Activated naive CD8-positive, alpha-beta T cell treated with anti-CD3 and anti-CD28 coated beads, Interleukin-2, amount 50 U/mL, for 16 hours (primary cell): Measurements from ENCODE around the gene RABGAP1L.
"Not testable (repeated sequence)": the region's sequence is repeated elsewhere in the genome, so short reads cannot be mapped to it uniquely, and the experiment has no call there.

Experiments used
- DNase-seq: peaks from one replicate; pipeline ENCODE4 v3.0.0-alpha.2; 2020; ENCODE audit warnings: low read depth, low spot score

The RABGAP1L gene

DNA sequence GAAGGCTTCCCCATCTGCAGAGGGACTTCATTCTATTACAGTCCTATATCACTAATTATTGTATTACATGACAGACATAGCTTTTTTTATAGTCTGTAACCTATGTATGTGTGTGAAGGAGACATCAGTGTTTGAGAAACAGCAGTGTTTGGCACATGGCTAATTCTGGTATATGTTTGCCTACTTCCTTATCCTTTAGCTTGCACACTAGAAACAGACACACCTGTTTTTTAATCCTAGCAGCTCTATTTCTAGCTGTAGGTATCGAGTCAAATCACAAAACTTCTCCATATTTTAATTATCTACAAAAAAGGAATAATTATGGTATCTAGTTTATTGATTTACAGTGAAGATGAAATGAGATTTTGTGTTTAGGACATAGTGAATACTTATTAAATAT lies 711.0 kb downstream of the RABGAP1L start:
- DNase-seq, result no peak

DNA sequence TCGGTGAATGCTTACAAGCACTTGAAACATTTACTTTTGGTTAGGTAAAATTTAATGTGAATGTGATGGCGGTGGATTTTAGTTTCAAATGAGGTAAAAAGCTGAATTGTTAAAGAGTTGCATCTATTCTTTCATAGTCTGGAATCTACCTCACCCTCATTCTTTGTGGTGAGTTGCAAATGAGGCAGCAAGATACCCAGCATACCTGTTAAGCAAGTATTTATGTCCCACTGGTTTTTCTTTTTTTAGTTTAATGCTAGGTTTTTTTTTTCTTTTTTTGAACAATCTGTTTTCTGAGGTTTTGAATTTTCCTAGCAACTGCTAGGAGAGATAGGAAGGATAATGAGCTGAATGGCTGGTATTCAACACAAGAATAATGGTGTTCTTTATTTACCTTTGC lies 712.6 kb downstream of the RABGAP1L start:
- no peak for DNase-seq

DNA sequence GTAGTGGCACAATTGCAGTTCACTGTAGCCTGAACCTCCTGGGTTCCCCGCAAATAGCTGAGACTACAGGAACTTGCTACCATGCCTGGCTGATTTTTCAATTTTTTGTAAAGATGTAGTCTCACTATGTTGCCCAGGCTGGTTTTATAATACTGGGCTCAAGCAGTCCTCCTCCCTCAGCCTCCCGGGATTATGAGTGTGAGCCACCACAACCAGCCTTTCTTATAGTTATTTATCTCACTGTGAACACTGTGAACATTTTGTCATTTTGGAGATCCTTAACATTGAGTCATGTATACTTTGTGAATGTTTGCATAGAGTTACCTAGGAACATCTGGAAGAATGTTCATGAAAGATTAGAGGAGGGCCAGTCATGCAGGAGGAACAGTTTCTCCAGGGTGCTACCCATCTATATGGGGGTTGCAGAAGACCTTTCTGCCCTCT lies 713.3 kb downstream of the RABGAP1L start:
- DNase-seq, result no peak

DNA sequence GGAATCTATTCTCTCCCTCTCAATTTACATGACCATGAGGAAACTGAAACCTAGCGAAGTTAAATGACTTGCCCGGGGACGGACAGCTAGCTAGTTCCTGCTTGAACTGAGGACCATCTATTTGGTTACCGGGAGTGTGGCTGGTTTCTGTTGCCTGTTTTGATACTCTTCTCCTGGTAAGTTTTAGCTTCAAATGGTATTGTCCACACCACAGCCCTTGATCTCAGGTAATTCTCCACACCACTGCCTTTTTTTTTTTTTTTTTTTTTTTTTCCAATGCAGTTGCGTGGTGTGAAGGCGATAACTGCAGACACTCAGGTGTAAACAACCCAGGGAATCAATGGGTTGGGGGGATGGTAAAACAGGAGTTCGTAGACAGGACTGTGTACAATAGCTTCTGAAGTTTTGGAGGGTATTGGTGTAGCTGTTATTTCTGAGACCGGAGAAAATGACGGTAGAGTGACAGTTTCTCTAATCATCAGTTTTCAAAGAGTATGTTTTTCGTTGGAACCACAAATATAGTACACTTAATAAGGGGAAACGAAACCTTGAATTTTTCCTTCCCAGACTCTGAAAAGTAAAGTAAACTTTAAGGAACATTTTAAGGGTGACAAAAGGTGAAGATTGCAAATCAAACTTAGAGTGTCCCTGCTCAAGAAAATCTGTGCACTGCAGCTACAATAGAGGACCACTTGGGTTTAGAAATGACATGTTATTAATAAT lies 715.2 kb downstream of the RABGAP1L start:
- DNase-seq, result no peak

DNA sequence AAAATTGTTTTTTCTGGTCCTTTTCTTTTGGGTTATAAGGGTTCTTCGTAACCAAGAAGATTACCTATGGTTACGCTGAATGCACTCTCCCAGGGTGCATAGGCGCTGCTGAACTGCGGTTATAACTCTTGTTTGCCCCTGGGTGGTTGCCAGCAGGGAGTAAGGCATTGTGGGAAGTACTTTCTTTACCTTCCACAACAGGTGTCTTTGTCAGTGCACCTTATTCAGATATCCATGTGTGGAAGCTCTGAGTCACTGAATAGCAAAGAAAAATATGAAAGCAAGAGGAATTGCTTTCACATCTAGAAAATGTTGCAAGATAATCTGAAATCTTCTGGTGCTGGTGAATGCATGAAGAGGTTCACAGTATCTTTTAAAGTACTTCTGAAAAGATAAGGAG lies 716.0 kb downstream of the RABGAP1L start:
- DNase-seq, result no peak

DNA sequence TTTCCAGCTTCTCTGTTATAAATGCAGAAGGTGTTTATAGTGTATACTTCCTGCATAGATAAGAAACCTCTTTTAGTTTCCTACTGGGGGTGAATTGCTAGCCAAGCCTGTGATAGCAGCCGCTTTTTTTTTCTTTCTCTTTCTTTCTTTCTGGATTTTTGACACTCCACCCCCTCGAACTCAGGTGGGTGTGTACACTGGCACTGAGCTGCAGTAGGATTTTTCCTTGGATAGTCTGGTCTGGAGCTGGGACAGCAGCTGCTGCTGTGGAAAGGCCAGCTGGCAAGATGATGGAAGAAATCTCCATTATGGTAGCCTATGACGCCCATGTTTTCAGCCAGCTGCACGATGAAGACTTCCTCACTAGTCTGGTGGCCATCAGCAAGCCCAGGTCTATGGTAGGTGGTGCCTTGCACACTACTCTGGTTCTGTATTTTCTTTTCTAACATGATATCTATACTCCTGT lies 717.9 kb downstream of the RABGAP1L start:
- DNase-seq, result no peak

DNA sequence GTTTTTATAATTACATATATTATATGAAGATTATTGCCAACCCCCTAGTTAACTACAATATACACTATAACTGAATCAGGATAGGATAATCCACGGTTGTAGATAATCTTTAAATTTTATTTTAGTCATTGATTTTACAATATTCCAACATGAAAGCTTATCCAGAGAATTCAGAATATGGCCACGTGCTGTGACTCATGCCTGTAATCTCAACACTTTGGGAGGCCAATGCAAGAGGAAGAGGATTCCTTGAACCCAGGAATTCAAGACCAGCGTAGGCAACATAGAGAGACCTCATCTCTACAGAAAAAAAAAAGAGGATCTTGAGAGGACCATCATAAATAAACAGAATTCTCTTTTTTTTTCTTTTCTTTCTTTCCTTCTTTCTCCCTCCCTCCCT lies 720.9 kb downstream of the RABGAP1L start:
- no peak for DNase-seq

DNA sequence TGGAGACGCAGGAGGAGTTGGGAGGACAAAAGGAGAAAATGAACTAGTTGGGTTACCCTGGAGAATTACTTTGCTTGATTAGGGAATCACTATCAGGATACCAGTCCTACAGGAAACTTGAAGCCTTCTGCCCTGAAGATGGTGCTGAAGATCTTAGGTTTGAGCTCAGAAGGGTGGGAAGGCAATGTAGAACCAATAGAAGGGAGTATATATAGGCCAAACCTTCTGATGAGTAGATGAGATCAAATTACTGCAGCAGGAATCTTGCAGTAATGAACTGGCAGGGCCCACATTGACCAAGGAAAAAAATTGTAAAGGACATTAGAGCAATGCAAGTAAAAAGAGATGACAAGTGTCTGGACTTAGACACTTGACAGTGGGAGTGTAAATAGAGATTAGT lies 724.1 kb downstream of the RABGAP1L start:
- no peak for DNase-seq

DNA sequence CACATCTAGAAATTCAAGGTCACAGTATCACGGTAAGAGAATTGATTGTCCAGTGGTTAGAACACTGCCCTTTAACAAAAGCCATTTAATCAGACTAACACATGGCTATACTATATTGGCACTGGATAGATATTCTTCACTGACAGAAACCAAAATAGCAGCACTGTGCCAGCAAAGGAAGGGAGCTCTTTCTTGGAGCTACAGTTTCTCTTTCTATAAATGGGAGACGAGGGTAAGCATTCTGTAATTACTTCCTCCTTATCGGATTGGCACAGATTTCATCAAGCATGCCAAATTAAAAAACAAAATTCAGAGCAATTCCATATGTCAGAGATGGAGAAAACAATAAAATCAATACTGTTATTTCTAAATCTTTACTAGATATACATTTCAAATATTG lies 724.7 kb downstream of the RABGAP1L start:
- DNase-seq, result no peak

DNA sequence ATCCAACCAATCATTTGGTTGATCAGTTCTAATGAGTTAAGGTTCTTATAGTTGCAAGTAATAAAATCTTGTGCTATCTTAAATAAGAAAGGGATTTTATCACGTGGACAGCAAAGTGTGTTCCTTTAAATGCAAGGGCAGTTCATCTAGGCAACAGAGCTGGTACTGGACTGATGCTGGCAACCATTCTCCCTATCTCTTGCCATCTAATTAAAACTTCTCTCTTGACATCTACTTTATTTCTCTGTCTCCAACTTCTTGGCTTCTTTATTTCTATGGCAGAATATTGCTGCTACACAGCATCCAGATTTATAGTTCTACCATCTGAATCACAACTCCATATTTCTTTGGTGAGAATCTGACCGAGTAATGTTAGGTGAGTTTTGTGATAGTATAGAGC lies 725.2 kb downstream of the RABGAP1L start:
- DNase-seq, result no peak

DNA sequence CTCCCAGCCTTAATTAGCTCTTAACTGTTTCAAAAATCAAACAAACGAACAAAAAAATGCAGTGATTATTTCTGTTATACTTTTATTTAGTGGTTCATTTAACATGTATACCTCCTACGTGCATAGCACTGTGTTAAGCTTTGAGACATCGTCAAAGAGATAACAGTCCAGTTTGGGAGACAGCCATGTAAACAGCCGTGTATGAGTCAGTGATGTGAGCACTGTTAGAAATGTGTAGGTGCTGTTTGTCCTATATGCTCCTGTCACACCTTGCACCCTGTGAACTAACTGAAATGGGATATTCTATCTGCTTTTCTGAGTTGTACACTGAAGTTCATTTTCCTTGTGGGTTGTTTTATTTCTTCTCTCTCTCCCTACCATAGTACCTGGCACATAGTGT lies 730.7 kb downstream of the RABGAP1L start:
- DNase-seq, result no peak

DNA sequence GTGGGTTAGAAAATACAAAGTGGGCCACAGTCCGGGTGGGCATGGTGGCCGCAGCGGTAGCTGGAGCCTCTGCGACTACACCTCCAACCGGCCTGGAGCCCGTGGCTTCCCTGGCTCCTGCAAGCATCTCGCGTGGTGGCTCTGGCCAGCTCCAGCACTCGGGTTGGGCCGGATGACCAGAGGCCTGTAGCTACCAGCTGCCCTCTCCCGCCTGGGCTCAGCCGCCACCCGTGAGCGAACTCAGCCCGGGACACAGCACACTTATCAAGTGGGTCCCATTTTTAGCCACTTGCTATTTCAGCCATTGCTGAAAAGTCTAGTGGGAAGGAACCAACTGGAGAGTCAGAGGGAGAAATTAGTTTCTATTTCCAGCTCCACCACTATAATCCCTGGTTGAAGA lies 732.7 kb downstream of the RABGAP1L start:
- DNase-seq, result no peak

DNA sequence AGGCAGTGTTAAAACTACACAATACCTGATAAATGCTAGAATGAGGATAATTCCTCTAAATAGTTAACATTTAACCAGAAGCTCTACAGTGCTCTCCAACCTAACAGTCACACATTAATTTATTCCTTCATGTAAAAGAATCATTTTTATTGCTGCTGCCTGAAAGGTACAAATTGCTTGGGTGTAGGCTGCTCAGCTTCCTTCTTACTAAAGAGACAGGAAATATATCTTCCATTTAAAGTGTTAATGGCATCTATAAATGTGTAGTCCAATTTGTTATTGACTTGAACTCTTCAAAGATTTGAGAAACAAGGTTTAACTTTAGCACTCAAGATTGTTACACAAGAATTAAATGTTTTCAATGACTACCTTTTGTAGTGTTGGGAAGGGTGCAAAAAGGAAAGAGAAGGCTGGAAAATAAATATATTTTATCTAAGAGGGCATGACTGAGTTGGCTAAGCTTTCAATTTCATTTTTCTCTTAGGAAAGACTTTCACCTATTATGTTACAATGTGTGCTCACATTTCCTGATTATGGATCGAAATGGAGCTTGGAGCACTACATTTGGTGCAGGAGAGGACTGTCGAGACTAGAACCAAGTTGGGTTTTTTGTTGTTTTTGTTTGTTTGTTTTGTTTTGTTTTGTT lies 734.9 kb downstream of the RABGAP1L start:
- DNase-seq, result no peak

DNA sequence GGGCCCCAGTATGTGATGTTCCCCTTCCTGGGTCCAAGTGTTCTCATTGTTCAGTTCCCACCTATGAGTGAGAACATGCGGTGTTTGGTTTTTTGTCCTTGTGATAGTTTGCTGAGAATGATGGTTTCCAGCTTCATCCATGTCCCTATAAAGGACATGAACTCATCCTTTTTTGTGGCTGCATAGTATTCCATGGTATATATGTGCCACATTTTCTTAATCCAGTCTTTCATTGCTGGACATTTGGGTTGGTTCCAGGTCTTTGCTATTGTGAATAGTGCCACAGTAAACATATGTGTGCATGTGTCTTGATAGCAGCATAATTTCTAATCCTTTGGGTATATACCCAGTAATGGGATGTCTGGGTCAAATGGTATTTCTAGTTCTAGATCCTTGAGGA lies 736.3 kb downstream of the RABGAP1L start:
- DNase-seq, result not testable (repeated sequence)

DNA sequence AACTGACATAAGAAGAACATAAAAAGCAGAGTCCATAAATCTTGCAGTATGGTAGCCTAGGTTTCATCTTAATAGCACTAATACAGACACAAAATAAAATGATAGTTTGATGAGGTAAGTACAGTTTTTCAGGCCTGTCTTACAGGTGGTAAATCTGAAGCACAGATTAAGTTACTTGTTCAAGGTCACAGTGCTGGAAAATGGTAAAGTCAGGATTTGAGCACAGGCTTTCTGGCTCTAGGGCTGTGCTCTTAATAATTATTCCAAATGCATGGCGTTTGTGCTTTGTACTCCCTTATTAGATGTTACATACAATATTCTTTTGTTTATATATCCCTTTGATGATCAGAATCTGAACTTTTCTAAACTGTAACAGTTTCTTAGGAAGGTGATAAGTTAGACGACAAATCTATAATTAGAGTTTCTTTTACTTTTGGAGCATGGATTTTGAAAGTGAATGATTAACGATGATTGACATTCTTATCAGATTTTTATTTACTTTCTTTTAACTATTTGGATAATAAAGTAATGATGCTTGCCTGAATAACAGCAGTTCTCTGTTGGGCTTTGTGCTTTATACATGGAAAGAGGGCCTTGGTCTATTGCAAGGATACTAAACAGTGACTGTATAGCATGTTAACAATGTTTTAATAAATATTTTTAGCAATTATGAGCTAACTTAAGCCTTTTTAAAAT lies 738.9 kb downstream of the RABGAP1L start:
- no peak for DNase-seq

DNA sequence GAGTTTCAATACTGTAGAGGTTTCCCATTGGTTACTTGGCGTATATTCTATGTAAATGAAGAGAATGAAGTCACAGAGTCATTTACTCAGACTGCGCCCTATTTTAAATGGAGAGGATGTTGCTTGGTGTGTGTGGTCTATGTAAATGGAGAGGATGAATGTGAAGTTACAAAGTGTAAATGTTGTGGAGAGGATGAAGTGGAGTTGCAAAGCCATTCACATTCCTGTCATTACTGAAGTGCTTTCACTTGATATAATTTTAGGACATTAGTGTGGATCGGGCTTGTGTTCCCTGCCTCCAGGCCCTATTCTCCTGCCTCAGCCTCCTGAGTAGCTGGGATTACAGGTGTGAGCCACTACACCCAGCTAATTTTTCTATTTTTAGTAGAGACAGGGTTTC lies 741.0 kb downstream of the RABGAP1L start:
- no peak for DNase-seq

DNA sequence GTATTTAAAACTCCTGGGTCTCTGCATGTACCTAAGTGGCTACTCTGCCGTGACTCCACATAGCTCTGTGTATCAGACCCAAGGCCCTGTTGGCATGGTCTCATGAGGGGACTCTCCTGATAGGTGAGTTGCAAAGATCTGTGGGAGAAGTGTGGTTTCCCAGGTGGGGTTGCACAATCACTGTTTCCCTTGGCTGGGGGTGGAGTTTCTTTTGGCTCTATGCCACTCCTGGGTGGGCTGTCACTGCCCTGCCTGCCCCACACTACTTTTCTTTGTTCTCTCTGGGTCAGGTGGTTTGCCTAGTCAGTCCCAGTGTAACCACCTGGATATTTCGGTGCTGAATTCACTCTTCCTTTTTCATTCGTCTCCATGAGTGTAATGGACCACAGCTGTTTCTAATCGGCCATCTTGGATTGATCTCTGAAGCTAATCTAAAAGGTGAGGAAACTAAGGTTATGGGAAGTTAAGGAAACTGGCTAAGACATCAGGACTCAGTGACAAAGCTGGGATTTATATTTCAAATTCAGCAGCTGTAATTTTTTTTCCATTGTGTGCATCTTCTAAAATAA lies 743.3 kb downstream of the RABGAP1L start:
- no peak for DNase-seq

DNA sequence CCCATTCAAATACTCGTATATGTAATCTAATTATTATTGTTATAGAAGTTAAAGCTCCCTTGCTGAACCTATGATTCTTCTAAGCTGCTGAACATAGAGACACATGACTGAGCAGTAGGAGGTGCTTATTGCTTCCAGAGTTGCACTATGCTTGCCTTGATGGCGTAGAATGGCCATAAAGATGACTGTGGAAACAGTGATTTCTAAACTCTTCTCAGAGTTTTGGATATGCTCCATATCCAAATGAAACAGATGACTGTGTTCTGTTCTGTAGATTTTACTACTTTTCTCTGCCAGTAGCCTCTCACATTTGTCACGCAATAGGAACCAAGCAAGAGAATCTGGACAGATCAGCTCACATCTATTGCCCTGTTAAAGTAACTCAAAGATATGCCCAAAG lies 752.3 kb downstream of the RABGAP1L start:
- no peak for DNase-seq

DNA sequence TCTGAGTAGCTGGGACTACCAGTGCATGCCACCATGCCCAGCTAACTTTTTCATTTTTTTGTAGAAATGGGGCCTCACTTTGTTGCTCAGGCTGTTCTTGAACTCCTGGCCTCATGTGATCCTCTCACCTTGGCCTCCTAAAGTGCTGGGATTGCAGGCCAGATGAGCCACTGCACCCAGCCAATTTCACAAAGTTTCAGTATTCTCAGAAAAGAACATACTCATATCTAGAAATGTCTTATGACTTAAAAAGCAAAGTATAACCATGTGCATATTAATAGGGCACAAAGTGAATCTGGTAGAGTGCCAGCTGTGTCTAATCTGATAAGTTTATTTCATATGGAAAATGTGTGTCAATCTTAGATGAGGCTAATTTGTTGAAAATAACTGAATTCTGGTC lies 752.9 kb downstream of the RABGAP1L start:
- DNase-seq, result no peak

DNA sequence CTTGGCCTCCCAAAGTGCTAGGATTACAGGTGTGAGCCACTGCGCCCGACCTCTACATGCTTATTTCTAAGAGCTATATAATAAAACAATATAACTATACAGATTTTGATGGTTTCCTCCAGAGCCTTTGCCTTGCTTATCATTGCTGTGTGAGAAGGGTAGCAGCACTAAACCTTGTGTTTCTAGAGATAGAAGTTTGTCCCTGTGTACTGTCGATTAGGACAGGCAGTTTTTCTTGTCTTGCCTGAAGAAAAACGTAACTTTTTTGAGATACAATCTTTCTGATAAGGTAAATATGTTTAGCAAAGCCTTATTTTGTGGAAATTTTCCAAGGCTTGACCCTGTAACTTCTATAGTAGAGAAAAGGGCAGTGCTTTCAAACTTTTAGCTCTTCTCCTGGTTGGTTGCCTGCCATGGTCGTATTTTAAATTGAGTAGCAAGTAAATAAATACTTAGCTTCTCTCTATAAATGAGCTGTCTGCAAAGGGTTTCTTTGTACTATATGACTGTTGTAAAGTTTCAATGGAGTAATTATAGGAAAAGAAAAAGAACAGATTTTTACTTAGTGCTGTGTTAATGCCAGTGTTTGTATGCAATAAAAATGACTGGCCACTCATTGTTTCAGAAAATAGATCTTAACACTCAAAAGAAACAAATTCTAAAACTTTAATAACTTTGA lies 754.0 kb downstream of the RABGAP1L start:
- no peak for DNase-seq

DNA sequence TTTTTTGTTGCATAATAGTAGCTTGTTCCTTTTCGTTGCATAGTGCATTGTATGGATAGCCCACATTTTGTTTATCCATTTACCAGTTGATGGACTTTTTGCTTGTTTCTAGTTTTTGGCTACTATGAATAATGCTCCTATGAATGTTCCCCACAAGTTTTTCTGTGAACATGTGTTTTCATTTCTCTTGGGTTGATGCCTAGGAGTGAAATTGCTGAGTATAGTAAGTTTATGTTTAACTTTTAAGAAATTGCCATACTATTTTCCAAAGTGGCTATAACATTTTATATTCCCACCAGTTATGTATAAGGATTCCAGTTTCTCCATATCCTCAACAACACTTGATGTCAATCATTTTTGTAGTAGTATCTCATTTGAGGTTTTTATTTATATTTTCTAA lies 755.7 kb downstream of the RABGAP1L start:
- no peak for DNase-seq

DNA sequence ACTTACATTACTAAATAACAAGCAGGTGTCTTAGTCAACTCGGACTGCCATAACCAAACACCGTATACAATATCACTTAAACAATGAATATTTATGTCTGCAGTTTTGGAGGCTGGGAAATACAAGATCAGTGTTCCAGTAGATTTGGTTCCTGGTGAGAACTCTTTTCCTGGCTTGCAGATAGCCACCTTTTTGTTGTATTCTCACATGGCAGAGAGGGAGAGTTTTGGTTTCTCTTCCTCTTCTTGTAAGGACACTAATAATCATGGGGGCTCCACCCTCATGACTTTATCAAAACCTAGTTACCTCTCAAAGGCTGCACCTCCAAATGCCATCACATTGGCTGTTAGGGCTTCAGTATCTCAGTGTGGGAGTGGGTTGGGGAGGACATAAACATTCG lies 757.5 kb downstream of the RABGAP1L start:
- DNase-seq, result no peak
